ENCODE data around the gene ETFBKMT.
"Not testable (repeated sequence)": the region's sequence is repeated elsewhere in the genome, so short reads cannot be mapped to it uniquely, and the experiment has no call there.

The ETFBKMT gene

GRCh38 chr12:31702047-31702446 is 42.6 kb downstream of the ETFBKMT start:
- ChIA-PET POLR2A (interaction anchor here (1.4 kb wide), 1 partner anchor 27 kb away, joined by 4 read pairs; the partner anchor contains the start of gene AMN1), CTCF (no interaction called here)
- TF ChIP-seq LEF1 (IDR thresholded peaks at IDR 0.05; ENCODE audit: borderline replicate concordance) (no peak), TARDBP (IDR thresholded peaks at IDR 0.05) (no peak), SP1 (IDR thresholded peaks at IDR 0.05) (no peak), CTBP1 (IDR thresholded peaks at IDR 0.05; ENCODE audit: borderline replicate concordance) (no peak), ARNT (IDR thresholded peaks at IDR 0.05) (no peak), FOXK2 (IDR thresholded peaks at IDR 0.05) (no peak)
- no peak for DNase-seq (ENCODE audit: extremely low spot score)

- TF ChIP-seq ELF4 (IDR thresholded peaks at IDR 0.05) (no peak), PKNOX1 (IDR thresholded peaks at IDR 0.05) (0 out of 2 replicates have a peak, but pooled peaks have one; percentile 10)
- no peak for DNase-seq (ENCODE audit: extremely low spot score)
- CTCF ChIA-PET: no interaction called here
- POLR2A ChIA-PET: no interaction called here
These were observed 46.1 kb downstream of the ETFBKMT start for GRCh38 chr12:31705621-31706020.

- CTCF ChIA-PET: not testable (repeated sequence)
These were observed 48.6 kb downstream of the ETFBKMT start for GRCh38 chr12:31708118-31708517.

GRCh38 chr12:31710021-31710818 is 50.7 kb downstream of the ETFBKMT start:
- no peak for DNase-seq (ENCODE audit: extremely low spot score)
- ChIA-PET POLR2A (interaction anchor here (1.7 kb wide), 1 partner anchor 19 kb away, joined by 6 read pairs; the partner anchor contains the start of gene AMN1), CTCF (no interaction called here)
- TF ChIP-seq SUZ12 (IDR thresholded peaks at IDR 0.05) (no peak), HDGF (IDR thresholded peaks at IDR 0.05; ENCODE audit: borderline replicate concordance) (no peak), CTBP1 (IDR thresholded peaks at IDR 0.05; ENCODE audit: borderline replicate concordance) (no peak), SP1 (IDR thresholded peaks at IDR 0.05) (no peak), FOXM1 (IDR thresholded peaks at IDR 0.05; ENCODE audit: borderline replicate concordance) (no peak), FOXK2 (IDR thresholded peaks at IDR 0.05) (no peak), ARNT (IDR thresholded peaks at IDR 0.05) (no peak)

More at GRCh38 chr12:31708118-31708517, 48.6 kb downstream of the ETFBKMT start:
- DNase-seq (ENCODE audit: extremely low spot score); POLR2A ChIA-PET: not testable (repeated sequence)

- DNase-seq (ENCODE audit: extremely low spot score): no peak
- CTCF ChIA-PET: no interaction called here
- no peak for TF ChIP-seq BHLHE40 (IDR thresholded peaks at IDR 0.05; ENCODE audit: borderline replicate concordance)
- no peak for TF ChIP-seq FOXA1 (IDR thresholded peaks at IDR 0.05)
- TF ChIP-seq FOXK2 (IDR thresholded peaks at IDR 0.05): no peak
- TF ChIP-seq ARNT (IDR thresholded peaks at IDR 0.05): no peak
- no peak for TF ChIP-seq ELF4 (IDR thresholded peaks at IDR 0.05)
- TF ChIP-seq SP1 (IDR thresholded peaks at IDR 0.05): no peak
- TF ChIP-seq TARDBP (IDR thresholded peaks at IDR 0.05): no peak
- no peak for TF ChIP-seq CTBP1 (IDR thresholded peaks at IDR 0.05; ENCODE audit: borderline replicate concordance)
- no peak for TF ChIP-seq PKNOX1 (IDR thresholded peaks at IDR 0.05)
- no peak for TF ChIP-seq NFRKB (IDR thresholded peaks at IDR 0.05)
- no peak for TF ChIP-seq HDGF (IDR thresholded peaks at IDR 0.05; ENCODE audit: borderline replicate concordance)
- no peak for TF ChIP-seq ZNF384 (IDR thresholded peaks at IDR 0.05)
- no peak for TF ChIP-seq LEF1 (IDR thresholded peaks at IDR 0.05; ENCODE audit: borderline replicate concordance)
- TF ChIP-seq FOXM1 (IDR thresholded peaks at IDR 0.05; ENCODE audit: borderline replicate concordance): no peak
- no peak for TF ChIP-seq L3MBTL2 (conservative IDR thresholded peaks at IDR 0.05)
- TF ChIP-seq SUZ12 (IDR thresholded peaks at IDR 0.05): no peak
- POLR2A ChIA-PET: no interaction called here
These were observed 53.4 kb downstream of the ETFBKMT start for GRCh38 chr12:31712877-31713276.

- CTCF ChIA-PET: interaction anchor here (0.7 kb wide), 1 partner anchor 84 kb away, joined by 3 read pairs; no protein-coding TSS in a partner anchor
- POLR2A ChIA-PET: interaction anchor here (0.9 to 1.8 kb wide), 2 partner anchors 15 to 56 kb away, joined by 3 to 6 read pairs; partner anchors contain the start of gene AMN1
- DNase-seq (ENCODE audit: extremely low spot score): no peak
- no peak for TF ChIP-seq ZNF384 (IDR thresholded peaks at IDR 0.05)
- TF ChIP-seq CTBP1 (IDR thresholded peaks at IDR 0.05; ENCODE audit: borderline replicate concordance): no peak
- TF ChIP-seq LEF1 (IDR thresholded peaks at IDR 0.05; ENCODE audit: borderline replicate concordance): no peak
- no peak for TF ChIP-seq HDGF (IDR thresholded peaks at IDR 0.05; ENCODE audit: borderline replicate concordance)
- no peak for TF ChIP-seq SUZ12 (IDR thresholded peaks at IDR 0.05)
- TF ChIP-seq ARNT (IDR thresholded peaks at IDR 0.05): no peak
- no peak for TF ChIP-seq L3MBTL2 (conservative IDR thresholded peaks at IDR 0.05)
- TF ChIP-seq FOXA1 (IDR thresholded peaks at IDR 0.05): no peak
- TF ChIP-seq BHLHE40 (IDR thresholded peaks at IDR 0.05; ENCODE audit: borderline replicate concordance): no peak
- no peak for TF ChIP-seq TARDBP (IDR thresholded peaks at IDR 0.05)
These were observed 55.2 kb downstream of the ETFBKMT start for GRCh38 chr12:31714406-31715271.
